Neural cell (in vitro differentiated cells): ENCODE results near the gene CSK. TPM values are rescaled to one million over a fixed set of nuclear protein-coding genes. Genes with fewer than 3 reads are reported as not detected.

ENCODE experiments used
- H2AFZ ChIP-seq: fragments of 200-600, 300-800 bp; sonication (generic), shearing (Covaris generic); 2 replicates; pipeline ENCODE4 v1.6.0; 2014; ENCODE audit warnings: low read depth, mild to moderate bottlenecking, antibody characterized with exemption, low read length, moderate library complexity
- H3F3A ChIP-seq: fragments of 200-600 bp; shearing (Covaris generic); 2 replicates; pipeline ENCODE4 v1.6.1; 2016; ENCODE audit warnings: mild to moderate bottlenecking, moderate library complexity, mixed read lengths, antibody characterized with exemption, low read length; ENCODE audit not compliant: insufficient read depth, poor library complexity, severe bottlenecking
- H3K27ac ChIP-seq: fragments of 200-600, 300-800 bp; sonication (generic), shearing (Covaris generic); 2 replicates; pipeline ENCODE4 v1.5.1; 2014; ENCODE audit warnings: mild to moderate bottlenecking, low read length, moderate library complexity
- H3K27me3 ChIP-seq: fragments of 300-800, 200-600 bp; sonication (generic), shearing (Covaris generic); 2 replicates; pipeline ENCODE4 v1.6.0; 2014; ENCODE audit warnings: mild to moderate bottlenecking, low read depth, low read length, moderate library complexity; ENCODE audit not compliant: insufficient read depth
- H3K36me3 ChIP-seq: fragments of 300-800, 200-600 bp; sonication (generic), shearing (Covaris generic); 2 replicates; pipeline ENCODE4 v1.5.1; 2014; ENCODE audit warnings: mild to moderate bottlenecking, antibody characterized with exemption, low read length, moderate library complexity; ENCODE audit not compliant: insufficient read depth
- H3K4me2 ChIP-seq: fragments of 300-800, 200-600 bp; sonication (generic), shearing (Covaris generic); 2 replicates; pipeline ENCODE4 v1.6.0; 2014; ENCODE audit warnings: mild to moderate bottlenecking, low read length
- H3K4me3 ChIP-seq: fragments of 300-800, 200-600 bp; sonication (generic), shearing (Covaris generic); 2 replicates; pipeline ENCODE4 v1.5.1; 2014; ENCODE audit warnings: mild to moderate bottlenecking, low read length, moderate library complexity
- H3K79me2 ChIP-seq: fragments of 200-600 bp; shearing (Covaris generic); replicated peaks from 2 replicates; pipeline ENCODE4 v1.6.0; 2014; ENCODE audit warnings: mild to moderate bottlenecking, low read length, moderate library complexity; ENCODE audit not compliant: insufficient read depth
- H3K9ac ChIP-seq: fragments of 300-800, 200-600 bp; sonication (generic), shearing (Covaris generic); 2 replicates; pipeline ENCODE4 v1.6.1; 2016; ENCODE audit warnings: mild to moderate bottlenecking, low read length, mixed read lengths
- H3K9me2 ChIP-seq: fragments of 200-600 bp; shearing (Covaris generic); 2 replicates; pipeline ENCODE4 v1.6.1; 2016; ENCODE audit warnings: mild to moderate bottlenecking, low read length, mixed read lengths; ENCODE audit not compliant: insufficient read depth
- H3K9me3 ChIP-seq: fragments of 200-600, 300-800 bp; sonication (generic), shearing (Covaris generic); 2 replicates; pipeline ENCODE4 v1.6.1; 2016; ENCODE audit warnings: mild to moderate bottlenecking, mixed run types, low read length, moderate library complexity, mixed read lengths
- H4K20me1 ChIP-seq: fragments of 200-600 bp; shearing (Covaris generic); 2 replicates; pipeline ENCODE4 v1.6.1; 2016; ENCODE audit warnings: mild to moderate bottlenecking, mixed run types; ENCODE audit not compliant: insufficient read depth
- CTCF ChIP-seq: fragments of 450-650 bp; IDR thresholded peaks from 2 replicates; pipeline ENCODE4 v1.5.1; 2014; ENCODE audit warnings: antibody characterized with exemption, mild to moderate bottlenecking, moderate library complexity; ENCODE audit not compliant: poor library complexity, severe bottlenecking
- MXI1 ChIP-seq: fragments of 450-650 bp; conservative IDR thresholded peaks from 2 replicates; pipeline ENCODE4 v1.6.1; 2014; ENCODE audit warnings: antibody characterized with exemption, mild to moderate bottlenecking; ENCODE audit not compliant: poor library complexity, severe bottlenecking
- POLR2AphosphoS5 ChIP-seq: IDR thresholded peaks from 2 replicates; pipeline ENCODE4 v1.6.1; 2012
- RAD21 ChIP-seq: fragments of 450-650 bp; conservative IDR thresholded peaks from 2 replicates; pipeline ENCODE4 v1.6.1; 2014; ENCODE audit warnings: antibody characterized with exemption, mild to moderate bottlenecking, moderate library complexity
- REST ChIP-seq: IDR thresholded peaks from 2 replicates; pipeline ENCODE4 v1.6.1; 2012; ENCODE audit warnings: borderline replicate concordance
- SMC3 ChIP-seq: fragments of 450-650 bp; conservative IDR thresholded peaks from 2 replicates; pipeline ENCODE4 v1.6.1; 2014; ENCODE audit warnings: antibody characterized with exemption, mild to moderate bottlenecking, moderate library complexity; ENCODE audit not compliant: poor library complexity
- TAF1 ChIP-seq: IDR thresholded peaks from 2 replicates; pipeline ENCODE4 v1.6.1; 2012; ENCODE audit warnings: low read depth
- polyA plus RNA-seq: library from polyadenylated mRNA; depleted of rRNA; stranded (reverse); fragments of >200 nt; gene quantifications from 2 replicates; pipeline ENCODE4 v1.2.3, GENCODE V29; 2014

Gene CSK
- polyA plus RNA-seq, 1 donor from 2014 or later = 45.5 TPM

- Histone ChIP-seq H3K9me2 (no peaks in the 10 kb centered on the region), H3K36me3 (no peaks in the 10 kb centered on the region), H3F3A (no peaks in the 10 kb centered on the region), H3K79me2 (no peaks in the 10 kb centered on the region), H2AFZ (no peak overlapping the region), H3K27ac (no peak overlapping the region), H3K27me3 (no peaks in the 10 kb centered on the region), H3K9me3 (no peaks in the 10 kb centered on the region), H4K20me1 (no peaks in the 10 kb centered on the region), H3K9ac (no peak overlapping the region), H3K4me2 (no peak overlapping the region), H3K4me3 (no peak overlapping the region)
- TF ChIP-seq CTCF (no peak), RAD21 (no peak), SMC3 (no peak), TAF1 (no peak), REST (no peak), MXI1 (no peak)
Observed at GRCh38 chr15:74809956-74810355, 28.1 kb downstream of the CSK start.

GRCh38 chr15:74812533-74812932, 30.7 kb downstream of the CSK start, which contains the start of gene LMAN1L:
Gene LMAN1L (plus strand): TSS chr15:74812835. CDS start chr15:74812855, 20 bp downstream.
- no peak within 1 kb of the TSS for H2AFZ ChIP-seq
- H3K4me3 ChIP-seq = no peak within 1 kb of the TSS
- H3K79me2 ChIP-seq = no peaks in the 10 kb centered on the region
- no peak within 1 kb of the TSS for H3K9ac ChIP-seq
- no peak within 1 kb of the TSS for H3K4me2 ChIP-seq
- H3K9me3 ChIP-seq = no peaks in the 10 kb centered on the region
- no peaks in the 10 kb centered on the region for H4K20me1 ChIP-seq
- no peak within 1 kb of the TSS for H3K27ac ChIP-seq
- no peaks in the 10 kb centered on the region for H3K9me2 ChIP-seq
- no peaks in the 10 kb centered on the region for H3F3A ChIP-seq
- no peaks in the 10 kb centered on the region for H3K27me3 ChIP-seq
- H3K36me3 ChIP-seq = no peaks in the 10 kb centered on the region
- no peak for TF ChIP-seq MXI1
- no peak for TF ChIP-seq POLR2AphosphoS5
- no peak for TF ChIP-seq CTCF
- no peak for TF ChIP-seq SMC3
